Activated naive CD4-positive, alpha-beta T cell treated with anti-CD3 and anti-CD28 coated beads for 36 hours (primary cell): ENCODE measurements around the gene OXCT2. TPM values are rescaled to one million over a fixed set of nuclear protein-coding genes. Genes with fewer than 3 reads are reported as not detected.
A peak's percentile ranks its signal among the peaks of the same experiment; 100 is the strongest.

Experiments used
- CTCF ChIA-PET: fragments of 350-600 bp; sonication (Branson Sonifier 250); formaldehyde crosslinking; loops from one replicate; lab custom pipeline; 2021; ENCODE audit warnings: antibody characterized with exemption; lab: Charles Lee
- DNase-seq: peaks from one replicate; pipeline ENCODE4 v3.0.0-alpha.2; 2020
- H3K27ac Mint-ChIP-seq: one replicate; pipeline ENCODE4 v1.8.0; 2021; ENCODE audit warnings: mild to moderate bottlenecking, mixed read lengths
- H3K27me3 Mint-ChIP-seq: one replicate; pipeline ENCODE4 v1.8.0; 2021; ENCODE audit warnings: low read depth, mixed read lengths
- H3K36me3 Mint-ChIP-seq: one replicate; pipeline ENCODE4 v1.8.0; 2021; ENCODE audit warnings: low read depth, mixed read lengths
- H3K4me1 Mint-ChIP-seq: one replicate; pipeline ENCODE4 v1.8.0; 2021; ENCODE audit warnings: low read depth, mixed read lengths
- H3K4me3 Mint-ChIP-seq: one replicate; pipeline ENCODE4 v1.8.0; 2021; ENCODE audit warnings: mild to moderate bottlenecking, moderate library complexity, mixed read lengths
- H3K9me3 Mint-ChIP-seq: one replicate; pipeline ENCODE4 v1.8.0; 2021; ENCODE audit warnings: mixed read lengths
- intact Hi-C: fragments of 100-400 bp; cut with micrococcal nuclease; formaldehyde crosslinking; loops from one replicate; pipeline ENCODE4 v1.15.1; 2023
- total RNA-seq, 2 experiments: library from RNA; stranded (reverse); gene quantifications; one replicate each; pipeline ENCODE4 v1.2.3, GENCODE V29; 2021

The OXCT2 gene
- total RNA-seq, 2 experiments from 2014 or later = 0.52 to 0.67 TPM

DNA sequence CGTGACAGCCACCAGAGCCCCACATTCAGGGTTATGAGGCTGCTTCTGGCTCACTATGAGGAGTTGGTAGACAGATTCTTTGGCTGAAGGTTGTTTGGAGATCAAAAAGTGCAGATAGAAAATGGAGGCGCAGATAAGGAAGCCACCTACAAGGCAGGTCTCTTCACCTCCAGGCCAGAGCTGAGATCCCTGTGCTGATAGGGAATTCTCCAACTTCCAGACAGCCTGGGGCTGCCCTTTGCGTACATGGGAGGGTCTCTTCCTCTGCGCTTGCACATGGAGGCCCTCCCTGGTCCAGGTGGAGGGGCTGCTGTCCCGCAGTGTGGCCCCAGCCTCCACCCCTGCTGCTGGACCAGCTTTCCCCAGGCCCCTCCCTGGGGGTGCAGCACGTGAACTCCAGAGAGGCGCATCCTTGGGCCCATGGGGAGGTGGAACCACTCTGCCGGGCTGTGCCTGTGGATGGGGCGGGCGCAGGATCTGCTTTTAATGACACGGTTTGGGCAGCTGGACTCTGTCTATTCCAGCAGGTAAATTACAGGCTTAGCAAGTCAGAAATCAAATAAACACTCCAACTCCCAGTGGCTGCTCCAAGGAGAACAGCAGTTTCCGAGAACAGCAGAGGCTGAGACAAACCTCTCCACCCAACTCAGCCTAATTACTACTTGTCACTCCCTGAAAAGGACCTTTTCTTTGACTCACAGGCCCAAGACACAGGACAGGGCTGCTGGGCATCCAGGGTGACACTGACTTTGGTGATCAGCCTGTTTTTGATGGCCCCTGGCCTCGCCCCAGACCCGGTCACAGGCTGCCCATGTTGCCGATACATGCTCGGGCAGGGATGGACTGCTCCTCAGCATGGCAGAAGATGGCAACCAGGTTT lies 12.4 kb downstream of the OXCT2 start:
- no peak for DNase-seq
- no peaks in the 10 kb centered on the region for H3K4me1 Mint-ChIP-seq
- no peak overlapping the region for H3K27ac Mint-ChIP-seq
- CTCF ChIA-PET = no interaction called here
- no peaks in the 10 kb centered on the region for H3K9me3 Mint-ChIP-seq
- H3K27me3 Mint-ChIP-seq = no peaks in the 10 kb centered on the region
- intact Hi-C loops = no loop called here
- H3K4me3 Mint-ChIP-seq = no peak overlapping the region
- peaks cover 16% of the 10 kb centered on the region for H3K36me3 Mint-ChIP-seq

DNA sequence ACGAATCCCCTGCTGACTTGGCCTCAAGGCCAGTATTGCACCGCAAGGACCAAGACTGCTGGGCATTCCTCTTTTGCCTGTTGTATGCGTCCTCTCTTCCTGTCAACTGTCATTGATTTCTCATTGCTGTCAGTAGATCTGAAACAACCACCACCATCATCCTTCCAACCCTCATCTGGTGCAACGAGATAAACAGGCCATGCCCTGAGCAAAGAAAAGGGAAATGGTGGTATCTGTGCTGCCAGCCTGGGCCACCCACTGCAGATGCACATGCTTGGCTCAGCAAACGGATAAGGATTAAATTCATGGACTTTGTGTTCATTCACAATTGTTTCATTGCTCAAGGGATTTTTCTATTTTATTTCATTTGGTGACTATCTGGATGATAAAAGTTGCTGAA lies 13.6 kb downstream of the OXCT2 start:
- CTCF ChIA-PET = no interaction called here
- DNase-seq = no peak
- intact Hi-C loops = no loop called here
- Mint-ChIP-seq H3K4me1 (no peaks in the 10 kb centered on the region), H3K27me3 (no peaks in the 10 kb centered on the region), H3K9me3 (no peaks in the 10 kb centered on the region), H3K27ac (no peak overlapping the region), H3K4me3 (no peak overlapping the region), H3K36me3 (peaks cover 20% of the 10 kb centered on the region)

DNA sequence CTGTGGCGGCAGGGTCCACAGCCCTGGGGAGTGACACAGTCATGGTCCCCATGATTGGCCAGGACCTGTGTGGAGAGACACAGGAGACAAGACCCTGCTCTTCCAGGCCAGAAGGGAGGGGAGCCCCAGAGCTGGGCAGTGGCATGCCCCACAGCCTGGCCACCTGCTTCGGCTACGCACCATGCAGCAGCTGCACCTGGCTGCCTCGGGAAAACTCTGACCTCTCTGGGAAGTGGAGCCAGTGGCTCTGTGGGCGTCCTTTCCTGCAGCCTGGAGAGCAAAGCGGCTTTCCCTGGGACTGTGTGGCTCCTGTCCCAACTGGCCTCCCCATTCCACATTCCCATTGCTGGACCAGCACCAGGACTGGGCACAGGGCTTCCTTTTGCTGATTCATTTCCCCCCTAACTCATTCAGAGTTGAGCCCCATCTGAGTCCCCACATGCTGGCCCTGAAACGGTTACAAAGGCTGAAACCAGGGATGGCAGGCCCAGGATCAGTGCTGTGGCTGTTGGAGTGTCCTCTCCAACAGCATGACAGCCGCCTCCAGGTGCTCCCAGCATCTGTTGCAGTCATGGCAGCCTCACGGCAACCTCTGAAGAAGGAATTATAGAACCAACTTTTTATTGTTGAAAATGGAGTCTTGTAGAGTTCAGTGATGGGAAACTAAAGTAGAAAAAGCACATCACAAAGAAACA lies 15.0 kb downstream of the OXCT2 start:
- H3K4me3 Mint-ChIP-seq = no peak overlapping the region
- no peak overlapping the region for H3K27ac Mint-ChIP-seq
- H3K4me1 Mint-ChIP-seq = no peaks in the 10 kb centered on the region
- no peak for DNase-seq
- H3K27me3 Mint-ChIP-seq = no peaks in the 10 kb centered on the region
- intact Hi-C loops = no loop called here
- H3K9me3 Mint-ChIP-seq = no peaks in the 10 kb centered on the region
- CTCF ChIA-PET = no interaction called here
- peaks cover 24% of the 10 kb centered on the region for H3K36me3 Mint-ChIP-seq

DNA sequence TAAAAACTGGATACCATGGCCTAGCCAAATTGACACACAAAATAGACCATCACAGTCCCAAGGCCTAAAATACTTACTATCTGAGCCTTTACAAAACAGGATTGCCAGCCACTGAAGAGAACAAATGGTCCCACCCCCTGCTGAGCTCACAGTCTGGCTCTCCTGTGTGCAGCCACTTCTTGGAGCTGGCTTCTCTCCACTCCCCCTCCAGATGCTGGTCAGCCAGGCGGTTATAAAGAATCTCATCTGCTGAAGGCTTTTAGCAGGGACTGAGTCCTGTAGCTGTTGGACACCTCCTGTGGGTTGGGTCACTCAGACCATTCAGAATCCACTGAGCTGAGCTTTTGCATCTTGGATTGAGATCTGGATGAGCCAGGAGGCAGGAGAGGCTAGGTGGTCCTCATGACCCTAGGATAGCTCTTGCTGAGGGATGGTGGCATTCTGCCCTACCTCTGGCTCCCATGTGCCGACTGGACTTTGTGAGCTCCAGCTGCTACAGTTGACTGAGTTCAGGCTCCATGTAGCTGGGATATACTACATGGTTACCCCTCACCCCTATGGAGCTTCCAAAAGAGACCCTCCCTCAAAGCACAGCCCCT lies 16.1 kb downstream of the OXCT2 start:
- no peak for DNase-seq
- Mint-ChIP-seq H3K27ac (no peak overlapping the region), H3K4me3 (no peak overlapping the region), H3K36me3 (peaks cover 30% of the 10 kb centered on the region), H3K27me3 (no peaks in the 10 kb centered on the region), H3K4me1 (no peaks in the 10 kb centered on the region), H3K9me3 (no peaks in the 10 kb centered on the region)
- CTCF ChIA-PET = no interaction called here
- intact Hi-C loops = no loop called here

DNA sequence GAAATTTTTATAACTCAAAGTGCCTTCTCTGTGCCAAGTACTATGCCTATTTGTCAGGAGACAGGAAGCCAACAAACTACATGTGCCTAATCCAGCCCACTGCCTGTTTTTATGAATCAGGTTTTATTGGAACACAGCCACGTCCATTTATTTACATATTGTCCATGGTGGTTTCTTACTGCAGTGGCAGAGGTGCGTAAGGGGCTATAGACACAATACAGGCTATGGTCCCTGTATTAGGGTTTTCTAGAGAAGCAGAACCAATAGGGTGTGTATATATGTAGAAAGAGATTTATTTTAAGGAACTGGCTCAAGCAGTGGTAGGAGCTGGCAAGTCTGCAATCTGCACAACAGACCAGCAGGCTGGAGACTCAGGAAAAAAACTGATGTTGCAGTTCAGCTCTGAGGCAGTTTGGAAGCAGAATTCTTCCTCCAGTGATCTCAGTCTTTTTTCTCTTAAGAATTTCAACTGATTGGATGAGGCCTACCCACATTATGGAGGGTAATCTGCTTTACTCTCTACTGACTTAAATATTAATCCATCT lies 17.1 kb downstream of the OXCT2 start:
- CTCF ChIA-PET = interaction anchor here (0.5 kb wide), 1 partner anchor 240 kb away, joined by 4 read pairs; no protein-coding TSS in a partner anchor
- H3K4me1 Mint-ChIP-seq = no peaks in the 10 kb centered on the region
- intact Hi-C loops = no loop called here
- H3K27me3 Mint-ChIP-seq = no peaks in the 10 kb centered on the region
- peaks cover 34% of the 10 kb centered on the region for H3K36me3 Mint-ChIP-seq
- DNase-seq = no peak
- H3K4me3 Mint-ChIP-seq = no peak overlapping the region
- H3K27ac Mint-ChIP-seq = no peak overlapping the region
- H3K9me3 Mint-ChIP-seq = no peaks in the 10 kb centered on the region

DNA sequence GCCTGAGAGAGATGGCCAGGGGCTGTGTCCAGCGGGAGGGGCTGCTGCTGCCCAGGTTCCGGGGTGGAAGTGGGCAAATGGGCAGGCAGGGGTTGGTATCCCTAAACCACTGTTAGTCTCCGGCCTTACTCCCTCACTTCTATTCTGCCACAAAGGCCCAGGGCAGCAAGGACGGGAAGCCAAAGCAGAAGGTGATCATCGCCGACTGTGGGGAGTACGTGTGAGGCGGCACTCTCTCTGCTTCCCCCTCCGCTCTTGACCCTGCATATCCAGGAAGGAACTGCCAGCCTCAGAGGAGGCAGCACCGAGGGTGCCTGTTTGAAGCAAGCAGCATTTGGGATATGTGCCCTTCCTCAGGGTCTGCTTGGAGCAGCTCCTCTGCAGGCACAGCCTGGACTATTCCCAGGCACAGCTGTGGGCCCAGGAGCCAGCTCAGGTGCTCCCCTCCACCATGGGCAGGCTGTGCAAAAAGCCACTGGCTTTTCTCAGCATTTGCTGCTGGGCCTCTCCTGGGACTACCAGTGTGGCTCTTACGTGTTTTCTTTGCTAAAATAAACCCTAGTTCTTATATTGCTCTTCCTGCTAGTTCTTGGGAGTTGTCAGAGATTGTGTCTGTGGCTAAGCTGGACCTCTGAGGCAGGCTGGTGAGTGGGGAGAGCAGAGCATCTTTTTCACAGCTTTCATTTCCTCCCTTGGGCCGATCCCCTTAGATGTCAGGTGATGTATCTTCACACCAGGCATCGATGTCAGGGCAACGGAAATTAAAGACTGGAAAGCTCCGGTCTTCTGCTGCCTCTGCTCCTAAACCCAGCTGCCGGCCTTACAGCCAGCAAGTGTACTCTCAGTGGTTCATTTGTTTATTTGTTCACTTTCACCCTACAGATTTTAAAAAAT lies 17.8 kb downstream of the OXCT2 start:
- peaks cover 36% of the 10 kb centered on the region for H3K36me3 Mint-ChIP-seq
- CTCF ChIA-PET = interaction anchor here (0.5 kb wide), 1 partner anchor 241 kb away, joined by 4 read pairs; no protein-coding TSS in a partner anchor
- DNase-seq = no peak
- intact Hi-C loops = no loop called here
- H3K27ac Mint-ChIP-seq = no peak overlapping the region
- H3K4me1 Mint-ChIP-seq = no peaks in the 10 kb centered on the region
- H3K9me3 Mint-ChIP-seq = no peaks in the 10 kb centered on the region
- H3K27me3 Mint-ChIP-seq = no peaks in the 10 kb centered on the region
- H3K4me3 Mint-ChIP-seq = no peak overlapping the region

DNA sequence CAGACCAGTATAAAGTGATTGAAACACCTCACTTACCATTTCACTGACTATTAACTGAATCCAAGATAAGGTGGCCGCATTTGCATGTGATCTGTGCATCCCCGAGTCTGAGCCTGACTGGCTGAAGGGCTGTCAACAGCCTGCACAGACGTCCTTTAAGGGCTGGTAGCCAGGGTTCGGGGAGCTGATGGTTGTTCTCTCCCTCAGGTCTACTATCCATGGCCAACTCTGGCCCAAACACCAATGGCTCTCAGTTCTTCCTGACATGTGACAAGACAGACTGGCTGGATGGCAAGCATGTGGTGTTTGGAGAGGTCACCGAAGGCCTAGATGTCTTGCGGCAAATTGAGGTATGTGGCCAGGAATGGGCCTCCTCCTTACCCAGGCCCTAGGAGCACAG lies 18.4 kb downstream of the OXCT2 start:
- CTCF ChIA-PET = interaction anchor here (0.8 to 1.3 kb wide), 3 partner anchors 14 to 94 kb away, joined by 3 read pairs; partner anchors contain the start of gene PPIE
- Mint-ChIP-seq H3K36me3 (peaks cover 35% of the 10 kb centered on the region), H3K9me3 (no peaks in the 10 kb centered on the region), H3K4me3 (no peak overlapping the region), H3K27me3 (no peaks in the 10 kb centered on the region), H3K27ac (no peak overlapping the region), H3K4me1 (no peaks in the 10 kb centered on the region)
- intact Hi-C loops = no loop called here
- no peak for DNase-seq

DNA sequence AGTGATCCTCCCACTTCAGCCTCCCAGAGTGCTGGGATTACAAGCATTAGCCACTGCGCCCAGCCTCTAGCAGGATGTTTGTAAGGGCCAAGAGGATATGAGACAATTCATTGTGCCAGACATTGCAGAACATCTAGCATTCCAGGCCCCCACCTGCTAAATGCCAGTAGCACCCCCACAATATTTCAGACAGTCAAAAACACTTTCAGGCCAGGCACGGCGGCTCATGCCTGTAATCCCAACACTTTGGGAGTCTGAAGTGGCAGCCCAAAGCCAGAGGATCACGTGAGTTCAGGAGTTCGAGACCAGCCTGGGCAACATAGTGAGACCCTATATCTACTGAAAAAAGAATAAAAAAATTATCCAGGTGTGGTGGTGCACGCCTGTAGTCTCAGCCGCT lies 19.6 kb downstream of the OXCT2 start:
- CTCF ChIA-PET = interaction anchor here (0.9 to 1.3 kb wide), 2 partner anchors 49 to 93 kb away, joined by 3 read pairs; no protein-coding TSS in a partner anchor
- Mint-ChIP-seq H3K4me3 (no peak overlapping the region), H3K9me3 (no peaks in the 10 kb centered on the region), H3K27ac (no peak overlapping the region), H3K4me1 (no peaks in the 10 kb centered on the region), H3K27me3 (no peaks in the 10 kb centered on the region), H3K36me3 (peaks cover 37% of the 10 kb centered on the region)
- intact Hi-C loops = no loop called here
- DNase-seq = no peak

DNA sequence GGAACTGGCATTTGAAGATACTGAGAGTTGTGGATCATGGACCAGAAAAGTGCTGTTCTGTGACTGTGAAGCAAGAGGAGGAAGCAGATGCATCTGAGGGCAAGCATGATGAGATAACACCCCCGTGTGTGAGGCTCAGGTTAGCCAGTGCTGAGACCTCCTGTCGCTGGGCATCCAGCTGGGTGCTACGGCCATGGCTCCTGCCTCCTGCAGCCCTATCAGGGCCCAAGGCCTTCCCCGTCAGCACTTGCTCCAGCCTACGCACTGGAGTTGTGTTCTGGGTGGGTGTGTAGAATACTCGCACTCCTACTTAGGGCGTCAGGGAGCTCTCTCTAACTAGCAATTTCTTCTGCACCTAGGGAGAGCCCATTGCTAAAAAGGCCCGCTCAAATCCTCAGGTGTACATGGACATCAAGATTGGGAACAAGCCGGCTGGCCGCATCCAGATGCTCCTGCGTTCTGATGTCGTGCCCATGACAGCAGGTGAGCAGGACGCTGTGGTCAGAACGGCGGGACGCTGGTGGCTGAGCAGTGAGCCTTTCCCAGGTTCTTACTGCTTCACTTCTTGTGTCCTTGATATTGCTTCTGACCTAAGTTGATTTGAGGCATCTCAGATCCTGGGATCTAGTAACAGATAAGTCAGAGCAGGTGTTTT lies 26.0 kb downstream of the OXCT2 start:
- Mint-ChIP-seq H3K4me3 (no peak overlapping the region), H3K27me3 (no peaks in the 10 kb centered on the region), H3K36me3 (peaks cover 40% of the 10 kb centered on the region), H3K9me3 (no peaks in the 10 kb centered on the region), H3K4me1 (peaks cover 12% of the 10 kb centered on the region), H3K27ac (no peak overlapping the region)
- intact Hi-C loops = no loop called here
- no peak for DNase-seq
- CTCF ChIA-PET = interaction anchor here (1.4 kb wide), 1 partner anchor 44 kb away, joined by 3 read pairs; no protein-coding TSS in a partner anchor

DNA sequence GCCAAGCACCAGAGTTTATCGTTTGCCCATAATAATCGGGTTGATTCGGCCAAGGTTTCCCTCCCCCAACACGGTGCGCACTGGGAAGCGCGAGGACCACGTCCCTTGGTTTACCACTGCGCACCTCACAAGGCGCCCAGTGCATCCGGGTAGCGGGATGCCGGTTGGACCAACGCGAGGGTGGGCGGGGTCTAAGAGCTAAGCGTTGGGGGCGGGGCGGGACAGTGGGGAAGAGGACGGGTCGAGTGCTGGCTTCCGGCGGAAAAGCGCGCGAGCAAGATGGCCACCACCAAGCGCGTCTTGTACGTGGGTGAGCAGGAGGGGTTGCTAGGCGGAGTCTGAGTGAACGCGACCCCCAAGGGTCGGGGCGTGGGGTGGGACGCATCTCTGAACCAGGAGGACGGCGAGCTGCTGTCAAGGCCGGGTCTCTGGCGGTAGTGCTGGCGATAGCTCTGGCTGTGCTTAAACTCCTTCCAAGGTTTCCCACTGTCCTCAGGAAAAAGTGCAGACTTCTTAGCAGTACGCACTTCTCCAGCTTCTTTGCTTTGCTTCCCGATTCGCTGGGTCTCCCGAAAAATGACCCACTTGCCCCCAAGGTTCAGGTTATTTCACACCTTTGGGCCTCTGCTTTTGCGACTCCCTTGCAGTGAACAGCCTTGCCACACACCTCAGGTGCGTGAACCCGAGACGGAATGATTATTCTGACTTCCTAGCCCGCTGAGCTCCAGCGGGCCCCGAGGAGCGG lies 32.4 kb downstream of the OXCT2 start, which contains the start of gene PPIE:
Gene PPIE (plus strand): TSS at position 261 of the 745 bp plus-strand sequence. CDS start 19 bp downstream, at position 280.
- H3K9me3 Mint-ChIP-seq = no peaks in the 10 kb centered on the region
- H3K4me1 Mint-ChIP-seq = peaks cover 26% of the 10 kb centered on the region
- peak; percentile 99 for DNase-seq
- intact Hi-C loops = loop anchor here (5.0 to 10.0 kb wide), 2 partner anchors 56 to 556 kb away; no protein-coding TSS in a partner anchor
- peaks cover 15% of the 10 kb centered on the region for H3K36me3 Mint-ChIP-seq
- CTCF ChIA-PET = interaction anchor here (0.6 to 2.2 kb wide), 7 partner anchors 14 to 458 kb away, joined by 3 to 6 read pairs (median 3); no protein-coding TSS in a partner anchor
- peak within 1 kb of the TSS; percentile 97 for H3K4me3 Mint-ChIP-seq
- peaks cover 2% of the 10 kb centered on the region for H3K27me3 Mint-ChIP-seq
- peak within 1 kb of the TSS; percentile 90 for H3K27ac Mint-ChIP-seq
